Measurements from ENCODE around the gene PTPMT1.

PTPMT1 gene

DNA sequence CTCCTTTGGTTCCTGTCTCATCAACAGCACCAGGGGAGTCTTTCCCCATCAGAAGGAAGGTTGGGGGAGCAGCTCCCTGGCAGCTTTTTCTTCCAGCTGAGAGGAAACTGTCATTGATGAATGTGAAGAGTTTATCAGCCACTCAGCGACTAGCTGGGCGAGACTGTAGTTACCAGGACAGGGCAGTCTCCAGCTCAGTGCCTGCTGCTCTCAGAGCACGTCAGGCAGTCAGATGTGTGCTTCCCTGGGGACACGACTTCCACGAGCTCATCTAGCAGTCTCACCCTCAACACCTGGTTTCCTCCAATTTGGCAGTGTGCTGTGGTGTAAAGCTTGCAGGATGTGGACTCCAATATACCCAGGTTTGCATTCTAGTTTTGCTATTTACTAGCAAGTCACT is 41.3 kb downstream of the PTPMT1 start:
- in situ Hi-C loops (cut with MboI; ENCODE audit: low sequenced_read_pairs) = no loop called here

DNA sequence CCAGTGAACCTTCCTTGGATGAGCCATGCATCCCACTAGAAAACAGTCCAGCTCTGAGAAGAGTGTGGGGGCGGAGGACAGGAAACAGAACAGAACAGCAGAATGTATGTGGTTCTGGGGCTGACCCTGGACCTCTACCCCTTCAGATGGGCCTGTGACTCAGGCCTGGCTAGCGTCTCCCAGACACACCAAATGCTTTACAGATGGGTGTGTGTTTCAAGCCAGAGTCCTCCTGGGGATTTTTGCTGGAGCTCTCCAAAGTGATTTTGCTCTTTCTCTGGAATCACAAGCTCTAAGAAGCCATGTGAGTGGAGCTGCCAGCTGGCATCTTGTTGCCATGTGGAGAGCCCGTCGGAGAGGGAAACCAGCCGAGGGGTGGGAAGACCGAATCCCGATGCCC is 42.0 kb downstream of the PTPMT1 start:
- in situ Hi-C loops (cut with MboI; ENCODE audit: low sequenced_read_pairs) = no loop called here

- in situ Hi-C loops (cut with MboI; ENCODE audit: low sequenced_read_pairs) = no loop called here
Observed at GRCh38 chr11:47609675-47610074, 44.3 kb downstream of the PTPMT1 start.

DNA sequence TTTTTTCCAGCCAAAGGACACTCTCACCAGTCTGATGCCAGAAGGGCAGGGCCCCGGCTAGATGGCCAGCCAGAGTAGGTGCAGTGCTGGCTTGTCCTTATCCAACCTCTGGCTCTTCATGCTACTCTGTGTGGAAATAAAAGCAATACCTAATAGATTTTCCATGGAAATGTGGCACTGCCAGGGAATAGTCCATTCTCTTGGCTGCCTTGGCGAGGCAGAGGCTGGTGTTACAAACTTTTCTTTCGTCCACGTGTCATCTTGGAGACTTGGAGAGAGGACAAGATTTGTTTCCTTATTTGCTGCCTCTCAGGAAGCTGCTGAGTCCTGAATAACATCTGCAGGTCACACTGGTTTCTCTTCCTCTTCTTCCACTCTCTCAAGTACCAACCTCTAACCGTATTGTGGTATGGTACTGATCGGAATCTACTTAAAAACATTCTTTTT is 46.0 kb downstream of the PTPMT1 start:
- in situ Hi-C loops (cut with MboI; ENCODE audit: low sequenced_read_pairs) = no loop called here

DNA sequence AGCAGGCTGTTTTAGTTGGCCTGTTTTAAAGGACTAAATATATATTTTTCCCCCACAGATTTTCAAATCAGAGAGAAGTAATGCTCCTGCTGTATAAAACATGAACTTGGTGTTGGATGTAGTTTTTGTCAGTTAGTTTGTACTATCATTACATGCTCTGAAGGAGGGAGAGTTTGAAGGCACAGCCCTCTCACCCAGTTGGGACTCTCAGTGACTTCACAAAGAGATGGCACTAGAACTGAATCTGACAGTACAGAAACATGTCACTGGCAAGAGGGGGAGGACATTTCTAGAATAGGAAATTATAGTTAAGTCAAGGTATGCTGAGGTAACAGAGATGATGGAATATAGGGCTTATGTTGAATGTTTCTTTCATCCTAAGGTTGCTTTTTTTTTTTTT is 49.9 kb downstream of the PTPMT1 start:
- in situ Hi-C loops (cut with MboI; ENCODE audit: low sequenced_read_pairs) = no loop called here

- in situ Hi-C loops (cut with MboI; ENCODE audit: low sequenced_read_pairs) = no loop called here
Observed at GRCh38 chr11:47616726-47617416, 51.5 kb downstream of the PTPMT1 start.

DNA sequence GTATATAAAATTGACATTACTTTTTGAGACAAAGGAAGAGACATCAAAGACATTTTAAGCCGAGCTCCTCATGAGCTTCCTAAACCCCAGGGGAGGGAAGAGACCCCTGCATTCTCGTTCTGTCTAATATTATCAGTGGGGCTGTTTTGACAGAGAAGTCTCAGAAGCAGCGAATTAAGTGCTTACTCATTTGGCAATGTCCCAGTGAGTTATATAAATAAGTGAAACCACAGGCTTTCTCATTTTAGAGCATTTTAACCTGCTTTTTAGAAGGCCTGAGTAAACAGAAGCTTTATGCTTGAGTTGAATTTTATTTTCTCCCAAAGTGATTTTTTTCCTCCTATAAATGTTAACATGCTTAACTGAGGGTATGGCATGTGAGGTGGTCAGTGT is 52.0 kb downstream of the PTPMT1 start:
- in situ Hi-C loops (cut with MboI; ENCODE audit: low sequenced_read_pairs) = no loop called here

DNA sequence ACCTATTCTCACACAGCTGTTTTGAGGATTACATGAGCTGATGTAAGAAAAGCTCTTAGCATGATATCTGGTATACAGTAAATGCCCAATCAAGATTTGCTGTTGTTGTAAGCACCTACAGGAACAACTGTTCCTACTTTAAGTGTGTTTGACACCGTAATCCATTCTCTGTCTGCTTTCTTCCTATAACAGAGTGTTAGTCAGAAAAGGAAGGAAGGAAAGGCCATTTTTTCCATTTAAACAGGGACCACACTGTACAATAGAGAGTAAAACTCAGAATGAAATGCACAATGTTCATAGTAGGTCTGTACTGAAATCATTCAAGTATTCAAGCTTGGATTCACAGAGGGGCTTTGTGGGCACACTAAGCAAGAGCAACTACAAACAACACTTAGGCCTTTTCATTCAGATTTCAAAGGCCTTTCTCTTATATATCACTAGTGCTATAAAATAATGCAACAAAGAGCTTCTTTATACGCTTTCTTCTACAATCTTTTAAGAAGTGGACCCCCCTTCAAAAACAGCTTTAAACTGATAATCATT is 55.5 kb downstream of the PTPMT1 start:
- in situ Hi-C loops (cut with MboI; ENCODE audit: low sequenced_read_pairs) = no loop called here
